AG08396 (cell line): ENCODE data around the gene DISP2.

Source experiments
- DNase-seq: peaks from one replicate; pipeline ENCODE4 v3.0.0; 2012; ENCODE audit warnings: low spot score, mixed read lengths

DISP2 gene

GRCh38 chr15:40328751-40329150 lies 29.3 kb upstream of the DISP2 start:
- no peak for DNase-seq

GRCh38 chr15:40329804-40330203 lies 28.2 kb upstream of the DISP2 start:
- DNase-seq = no peak

- DNase-seq = no peak
Measured at GRCh38 chr15:40330368-40330836, 27.6 kb upstream of the DISP2 start.

- no peak for DNase-seq
Measured at GRCh38 chr15:40331026-40331425, 27.0 kb upstream of the DISP2 start.

GRCh38 chr15:40331637-40332036 lies 26.4 kb upstream of the DISP2 start:
- no peak for DNase-seq

- no peak for DNase-seq
Measured at GRCh38 chr15:40332113-40332781, 25.8 kb upstream of the DISP2 start.

- DNase-seq = no peak
Measured at GRCh38 chr15:40333922-40334492, 24.0 kb upstream of the DISP2 start.

GRCh38 chr15:40334541-40334940 lies 23.5 kb upstream of the DISP2 start:
- no peak for DNase-seq

- no peak for DNase-seq
Measured at GRCh38 chr15:40334941-40335795, 22.9 kb upstream of the DISP2 start.

GRCh38 chr15:40335938-40336743 lies 21.9 kb upstream of the DISP2 start:
- DNase-seq = no peak

- DNase-seq = no peak
Measured at GRCh38 chr15:40336744-40337122, 21.3 kb upstream of the DISP2 start.

GRCh38 chr15:40337597-40337996 lies 20.4 kb upstream of the DISP2 start:
- DNase-seq = no peak

GRCh38 chr15:40338041-40338657 lies 19.9 kb upstream of the DISP2 start:
- peak; percentile 75 for DNase-seq

- peak; percentile 93 for DNase-seq
Measured at GRCh38 chr15:40338921-40339620, 18.9 kb upstream of the DISP2 start.

- no peak for DNase-seq
Measured at GRCh38 chr15:40339621-40339945, 18.4 kb upstream of the DISP2 start.

GRCh38 chr15:40340038-40340739 lies 17.8 kb upstream of the DISP2 start:
- DNase-seq = peak; percentile 70

- peak; percentile 89 for DNase-seq
Measured at GRCh38 chr15:40340740-40341400, 17.1 kb upstream of the DISP2 start, which contains the start of gene CCDC9B. Gene CCDC9B, minus strand, starts transcription at chr15:40340939. Its CDS starts 120 bp downstream, at chr15:40340819.

- DNase-seq = no peak
Measured at GRCh38 chr15:40342416-40343320, 15.4 kb upstream of the DISP2 start.

- peak; percentile 54 for DNase-seq
Measured at GRCh38 chr15:40343512-40343911, 14.5 kb upstream of the DISP2 start.
